Astrocyte (in vitro differentiated cells and primary cell): ENCODE measurements around the gene RNF212. TPM values are rescaled to one million over a fixed set of nuclear protein-coding genes. Genes with fewer than 3 reads are reported as not detected.

Experiments
- DNase-seq: peaks from one replicate; pipeline ENCODE4 v3.0.0-alpha.2; 2010; ENCODE audit warnings: low read depth
- FAIRE-seq: peaks from 2 replicates; lab custom pipeline; 2011; peaks lifted over from hg19 to GRCh38; lab: Jason Lieb, UNC
- H2AFZ ChIP-seq: 2 replicates; pipeline ENCODE4 v1.6.0; 2012; ENCODE audit warnings: low read depth, low read length, inconsistent platforms
- H3K27ac ChIP-seq: 2 replicates; pipeline ENCODE4 v1.5.1; 2011; ENCODE audit warnings: low read depth, low read length, inconsistent platforms
- H3K27me3 ChIP-seq: 2 replicates; pipeline ENCODE4 v1.6.0; 2011; ENCODE audit warnings: low read length, inconsistent platforms; ENCODE audit not compliant: insufficient read depth
- H3K36me3 ChIP-seq: 2 replicates; pipeline ENCODE4 v1.5.1; 2011; ENCODE audit warnings: low read length, inconsistent platforms; ENCODE audit not compliant: insufficient read depth
- H3K4me1 ChIP-seq: 2 replicates; pipeline ENCODE4 v1.5.1; 2011; ENCODE audit warnings: low read length, inconsistent platforms; ENCODE audit not compliant: insufficient read depth
- H3K4me2 ChIP-seq: 2 replicates; pipeline ENCODE4 v1.6.0; 2012; ENCODE audit warnings: low read length, inconsistent platforms
- H3K4me3 ChIP-seq: 2 replicates; pipeline ENCODE4 v1.5.1; 2011; ENCODE audit warnings: low read depth, mild to moderate bottlenecking, low read length, inconsistent platforms; ENCODE audit not compliant: insufficient read depth
- H3K79me2 ChIP-seq: 2 replicates; pipeline ENCODE4 v1.6.0; 2012; ENCODE audit warnings: mild to moderate bottlenecking, low read length, inconsistent platforms; ENCODE audit not compliant: insufficient read depth
- H3K9ac ChIP-seq: 2 replicates; pipeline ENCODE4 v1.6.0; 2012; ENCODE audit warnings: mild to moderate bottlenecking, low read length, inconsistent platforms
- H3K9me3 ChIP-seq: 2 replicates; pipeline ENCODE4 v1.5.1; 2012; ENCODE audit warnings: low read depth, mild to moderate bottlenecking, low read length, inconsistent platforms; ENCODE audit not compliant: insufficient read depth
- H4K20me1 ChIP-seq: 2 replicates; pipeline ENCODE4 v1.6.0; 2012; ENCODE audit warnings: low read length, inconsistent platforms; ENCODE audit not compliant: insufficient read depth
- H3K27ac Mint-ChIP-seq: one replicate; pipeline ENCODE4 v1.8.0; 2021; ENCODE audit warnings: mild to moderate bottlenecking, mixed read lengths; ENCODE audit not compliant: unreplicated experiment
- H3K27me3 Mint-ChIP-seq: one replicate; pipeline ENCODE4 v1.8.0; 2021; ENCODE audit warnings: low read depth, mixed read lengths; ENCODE audit not compliant: unreplicated experiment
- H3K36me3 Mint-ChIP-seq: one replicate; pipeline ENCODE4 v1.8.0; 2021; ENCODE audit warnings: low read depth, mixed read lengths; ENCODE audit not compliant: unreplicated experiment
- H3K4me1 Mint-ChIP-seq: one replicate; pipeline ENCODE4 v1.8.0; 2021; ENCODE audit warnings: low read depth, mixed read lengths; ENCODE audit not compliant: unreplicated experiment
- H3K4me3 Mint-ChIP-seq: one replicate; pipeline ENCODE4 v1.8.0; 2021; ENCODE audit warnings: mild to moderate bottlenecking, moderate library complexity, mixed read lengths; ENCODE audit not compliant: unreplicated experiment
- H3K9me3 Mint-ChIP-seq: one replicate; pipeline ENCODE4 v1.8.0; 2021; ENCODE audit warnings: mild to moderate bottlenecking, mixed read lengths; ENCODE audit not compliant: unreplicated experiment
- CTCF ChIP-seq: IDR thresholded peaks from 2 replicates; pipeline ENCODE4 v1.5.1; 2011; ENCODE audit warnings: low read depth, mild to moderate bottlenecking, inconsistent platforms, low read length, moderate library complexity; ENCODE audit not compliant: insufficient read depth
- EZH2 ChIP-seq: IDR thresholded peaks from 2 replicates; pipeline ENCODE4 v1.6.1; 2012; ENCODE audit warnings: mild to moderate bottlenecking, low read length, inconsistent platforms; ENCODE audit not compliant: insufficient read depth
- total RNA-seq: library from RNA; stranded (reverse); gene quantifications from 2 replicates; pipeline ENCODE4 v1.2.1, GENCODE V29; 2021

The RNF212 gene
- total RNA-seq, 1 donor from 2014 or later = 2.2 TPM

DNA sequence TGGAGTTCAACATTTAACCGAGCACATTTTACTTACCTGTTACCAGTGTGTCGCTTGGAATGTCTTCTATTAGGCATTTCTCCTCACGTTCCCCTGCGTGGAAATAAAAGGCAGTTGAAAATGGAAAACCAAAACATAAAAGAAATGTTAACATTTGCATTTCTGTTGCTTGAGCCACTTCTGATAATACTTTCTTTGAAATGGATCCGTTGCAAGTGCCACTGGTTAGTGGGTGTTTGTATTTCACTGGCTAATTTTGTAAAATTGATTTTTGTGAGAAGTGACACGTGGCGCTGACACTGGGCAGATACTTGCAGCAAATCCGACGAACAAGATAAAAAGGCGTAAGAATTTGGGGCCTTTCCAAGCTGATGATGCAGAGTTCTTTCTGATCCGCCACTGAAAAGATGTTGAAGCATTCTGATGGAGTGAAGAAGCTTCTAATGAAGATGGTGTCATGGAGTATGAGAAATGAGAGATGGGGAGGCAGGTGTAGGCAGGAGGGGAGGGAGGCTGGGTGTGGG lies 40.3 kb upstream of the RNF212 start:
- Mint-ChIP-seq H3K9me3 (peaks cover 22% of the 10 kb centered on the region), H3K4me1 (no peaks in the 10 kb centered on the region), H3K27ac (no peak overlapping the region), H3K4me3 (no peak overlapping the region), H3K27me3 (peaks cover 59% of the 10 kb centered on the region), H3K36me3 (no peaks in the 10 kb centered on the region)
- H3K79me2 ChIP-seq = no peaks in the 10 kb centered on the region
- no peaks in the 10 kb centered on the region for H3K36me3 ChIP-seq
- no peak overlapping the region for H3K9ac ChIP-seq
- TF ChIP-seq CTCF = no peak
- no peak for TF ChIP-seq EZH2
- H3K4me3 ChIP-seq = no peak overlapping the region
- no peak overlapping the region for H3K4me2 ChIP-seq
- H3K4me1 ChIP-seq = no peaks in the 10 kb centered on the region
- H3K27me3 ChIP-seq = peaks cover 22% of the 10 kb centered on the region
- H3K27ac ChIP-seq = no peak overlapping the region
- H4K20me1 ChIP-seq = no peaks in the 10 kb centered on the region
- H2AFZ ChIP-seq = no peak overlapping the region
- H3K9me3 ChIP-seq = peaks cover 10% of the 10 kb centered on the region
- FAIRE-seq (no peak), DNase-seq (no peak)

DNA sequence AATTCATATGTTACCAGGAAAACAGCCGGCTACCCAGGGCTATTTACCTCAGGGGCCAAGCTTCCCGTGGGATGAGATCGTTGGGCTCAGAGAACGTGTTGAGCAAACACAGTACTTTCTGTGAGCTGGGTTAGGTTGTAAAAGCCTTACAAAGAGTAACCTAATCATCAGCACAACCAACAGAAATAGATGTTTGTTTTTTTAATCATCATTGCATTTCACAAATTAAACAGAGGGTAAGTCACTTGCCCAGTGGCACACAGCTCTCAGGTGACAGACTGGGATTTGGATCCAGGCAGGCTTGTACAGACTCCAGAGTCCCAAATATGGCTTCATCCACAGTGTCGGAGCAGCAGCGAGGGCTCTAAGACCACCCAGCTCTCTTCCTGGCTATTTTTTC lies 38.9 kb upstream of the RNF212 start:
- no peak for FAIRE-seq
- H3K9me3 Mint-ChIP-seq = peaks cover 10% of the 10 kb centered on the region
- Histone ChIP-seq H3K27me3 (peaks cover 22% of the 10 kb centered on the region), H3K9me3 (no peaks in the 10 kb centered on the region), H3K4me3 (no peak overlapping the region), H3K27ac (no peak overlapping the region), H3K9ac (no peak overlapping the region), H3K79me2 (no peaks in the 10 kb centered on the region), H2AFZ (no peak overlapping the region), H3K4me2 (no peak overlapping the region), H3K36me3 (no peaks in the 10 kb centered on the region), H3K4me1 (no peaks in the 10 kb centered on the region), H4K20me1 (no peaks in the 10 kb centered on the region)
- peaks cover 58% of the 10 kb centered on the region for H3K27me3 Mint-ChIP-seq
- DNase-seq = no peak
- TF ChIP-seq CTCF (no peak), EZH2 (no peak)
- no peaks in the 10 kb centered on the region for H3K36me3 Mint-ChIP-seq
- H3K4me1 Mint-ChIP-seq = no peaks in the 10 kb centered on the region
- peak overlapping the region; percentile 0 for H3K4me3 Mint-ChIP-seq
- H3K27ac Mint-ChIP-seq = no peak overlapping the region

DNA sequence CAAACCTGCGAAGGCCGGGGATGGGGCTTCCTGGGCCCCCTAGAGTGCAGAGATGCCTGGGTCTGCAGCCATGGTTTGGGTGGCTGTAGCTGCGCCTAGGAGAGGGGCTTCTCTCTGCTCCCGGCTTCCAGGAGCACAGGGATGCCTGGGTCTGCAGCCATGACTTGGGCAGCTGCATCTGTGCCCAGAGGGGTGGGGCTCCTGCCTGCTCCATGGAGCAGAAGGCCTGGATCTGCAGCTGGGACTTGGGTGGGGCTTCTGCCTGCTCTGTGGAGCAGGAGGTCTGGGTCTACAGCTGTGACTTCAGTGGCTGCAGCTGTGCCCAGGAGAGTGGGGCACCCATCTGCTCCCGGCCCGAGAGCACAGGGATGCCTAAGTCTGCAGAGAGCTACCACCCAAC lies 38.2 kb upstream of the RNF212 start:
- H3K9ac ChIP-seq = no peak overlapping the region
- no peak for DNase-seq
- no peaks in the 10 kb centered on the region for H4K20me1 ChIP-seq
- peaks cover 22% of the 10 kb centered on the region for H3K27me3 ChIP-seq
- no peak overlapping the region for H3K4me3 ChIP-seq
- no peaks in the 10 kb centered on the region for H3K9me3 ChIP-seq
- H3K4me1 Mint-ChIP-seq = no peaks in the 10 kb centered on the region
- no peaks in the 10 kb centered on the region for H3K36me3 ChIP-seq
- no peak overlapping the region for H3K27ac ChIP-seq
- H3K4me1 ChIP-seq = no peaks in the 10 kb centered on the region
- H3K9me3 Mint-ChIP-seq = peaks cover 11% of the 10 kb centered on the region
- no peak overlapping the region for H3K4me3 Mint-ChIP-seq
- no peaks in the 10 kb centered on the region for H3K79me2 ChIP-seq
- H2AFZ ChIP-seq = no peak overlapping the region
- H3K27me3 Mint-ChIP-seq = peaks cover 57% of the 10 kb centered on the region
- H3K27ac Mint-ChIP-seq = no peak overlapping the region
- TF ChIP-seq CTCF (no peak), EZH2 (no peak)
- H3K4me2 ChIP-seq = no peak overlapping the region
- no peak for FAIRE-seq
- no peaks in the 10 kb centered on the region for H3K36me3 Mint-ChIP-seq
